ENCODE results near the gene AKAP7.

AKAP7 gene

DNA sequence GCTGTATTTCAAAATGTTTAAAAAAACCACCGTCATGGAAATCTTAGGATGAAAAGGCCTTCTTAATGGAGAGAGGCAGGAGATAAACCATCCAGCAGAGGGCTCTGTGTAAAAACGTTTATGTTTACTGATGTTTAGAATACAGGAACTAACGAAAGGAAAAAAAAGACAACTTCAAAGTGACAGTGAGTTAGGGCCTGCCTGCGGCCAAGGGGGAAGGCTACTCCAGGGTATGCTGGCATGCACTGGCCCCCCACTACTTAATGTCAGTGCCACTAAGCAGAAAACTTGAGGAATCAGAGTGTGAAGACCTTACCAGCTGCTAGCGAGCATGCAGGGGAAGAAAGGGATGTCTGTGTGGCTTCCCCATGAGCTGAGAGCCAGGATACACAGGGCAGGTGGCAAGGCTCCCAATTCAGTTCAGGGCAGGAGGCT, 47.7 kb downstream of the AKAP7 start:
- in situ Hi-C loops (cut with HindIII; ENCODE audit: low sequenced_read_pairs), result no loop called here
- TF ChIP-seq, protein P1, sequence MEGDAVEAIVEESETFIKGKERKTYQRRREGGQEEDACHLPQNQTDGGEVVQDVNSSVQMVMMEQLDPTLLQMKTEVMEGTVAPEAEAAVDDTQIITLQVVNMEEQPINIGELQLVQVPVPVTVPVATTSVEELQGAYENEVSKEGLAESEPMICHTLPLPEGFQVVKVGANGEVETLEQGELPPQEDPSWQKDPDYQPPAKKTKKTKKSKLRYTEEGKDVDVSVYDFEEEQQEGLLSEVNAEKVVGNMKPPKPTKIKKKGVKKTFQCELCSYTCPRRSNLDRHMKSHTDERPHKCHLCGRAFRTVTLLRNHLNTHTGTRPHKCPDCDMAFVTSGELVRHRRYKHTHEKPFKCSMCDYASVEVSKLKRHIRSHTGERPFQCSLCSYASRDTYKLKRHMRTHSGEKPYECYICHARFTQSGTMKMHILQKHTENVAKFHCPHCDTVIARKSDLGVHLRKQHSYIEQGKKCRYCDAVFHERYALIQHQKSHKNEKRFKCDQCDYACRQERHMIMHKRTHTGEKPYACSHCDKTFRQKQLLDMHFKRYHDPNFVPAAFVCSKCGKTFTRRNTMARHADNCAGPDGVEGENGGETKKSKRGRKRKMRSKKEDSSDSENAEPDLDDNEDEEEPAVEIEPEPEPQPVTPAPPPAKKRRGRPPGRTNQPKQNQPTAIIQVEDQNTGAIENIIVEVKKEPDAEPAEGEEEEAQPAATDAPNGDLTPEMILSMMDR (IDR thresholded peaks at IDR 0.05; ENCODE audit: low read depth, low read length, missing control alignments), result peak; percentile 62

DNA sequence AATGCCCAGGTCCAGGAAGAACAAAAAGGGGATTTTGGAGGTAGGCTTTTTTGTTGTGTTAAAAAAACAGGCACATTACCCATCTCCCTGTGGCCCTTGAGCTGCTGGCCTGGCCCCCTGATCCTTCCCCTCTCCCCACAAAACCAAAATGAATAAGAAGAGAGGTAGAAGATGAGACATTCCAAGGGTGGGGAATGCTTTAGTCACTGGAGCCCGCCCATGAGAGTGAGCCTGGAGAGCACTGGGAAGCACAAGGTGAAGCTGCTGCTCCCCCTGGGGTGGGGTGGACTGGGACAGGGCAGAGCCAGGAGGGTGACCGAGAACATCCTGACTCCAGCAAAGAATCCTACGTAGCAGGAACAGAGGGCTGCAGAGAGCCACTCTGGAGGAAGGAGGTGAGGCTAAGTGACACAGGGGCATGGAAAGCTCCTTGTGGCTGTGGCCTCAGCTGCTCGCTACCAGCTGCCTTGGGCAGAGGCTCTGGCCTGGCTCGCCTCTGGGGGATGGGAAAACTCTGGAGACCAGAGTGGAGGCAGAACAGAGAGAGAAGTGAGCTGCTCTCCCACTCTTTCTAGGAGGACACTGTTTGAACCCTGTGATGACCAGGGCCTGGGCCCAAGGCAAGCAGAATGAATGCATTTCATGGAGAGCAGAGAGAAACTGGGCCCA, 48.3 kb downstream of the AKAP7 start:
- DNase-seq (ENCODE audit: low read depth), result no peak
- H3K4me3 ChIP-seq (ENCODE audit: low read depth, low read length), result no peak overlapping the region
- TF ChIP-seq, protein P1 (IDR thresholded peaks at IDR 0.05; ENCODE audit: low read depth, low read length, missing control alignments), result no peak
- in situ Hi-C loops (cut with HindIII; ENCODE audit: low sequenced_read_pairs), result no loop called here

More for the DNA sequence above, 47.7 kb downstream of the AKAP7 start:
- DNase-seq (ENCODE audit: low read depth), result peak; percentile 15
- H3K4me3 ChIP-seq (ENCODE audit: low read depth, low read length), result no peak overlapping the region

GRCh38 chr6:131191590-131191989, 56.3 kb downstream of the AKAP7 start:
- DNase-seq (ENCODE audit: low read depth), result no peak
- in situ Hi-C loops (cut with HindIII; ENCODE audit: low sequenced_read_pairs), result no loop called here
- H3K4me3 ChIP-seq (ENCODE audit: low read depth, low read length), result no peak overlapping the region
- TF ChIP-seq, protein P1 (IDR thresholded peaks at IDR 0.05; ENCODE audit: low read depth, low read length, missing control alignments), result no peak

- in situ Hi-C loops (cut with HindIII; ENCODE audit: low sequenced_read_pairs), result no loop called here
- DNase-seq (ENCODE audit: low read depth), result no peak
- TF ChIP-seq, protein P1 (IDR thresholded peaks at IDR 0.05; ENCODE audit: low read depth, low read length, missing control alignments), result no peak
- H3K4me3 ChIP-seq (ENCODE audit: low read depth, low read length), result no peak overlapping the region
Measured at GRCh38 chr6:131197716-131198115, 62.4 kb downstream of the AKAP7 start.

GRCh38 chr6:131199568-131200272, 64.5 kb downstream of the AKAP7 start:
- DNase-seq (ENCODE audit: low read depth), result peak; percentile 70
- TF ChIP-seq, protein P1 (IDR thresholded peaks at IDR 0.05; ENCODE audit: low read depth, low read length, missing control alignments), result peak; percentile 89
- H3K4me3 ChIP-seq (ENCODE audit: low read depth, low read length), result no peak overlapping the region
- in situ Hi-C loops (cut with HindIII; ENCODE audit: low sequenced_read_pairs), result no loop called here

- no peak for DNase-seq (ENCODE audit: low read depth)
- in situ Hi-C loops (cut with HindIII; ENCODE audit: low sequenced_read_pairs), result no loop called here
- no peak overlapping the region for H3K4me3 ChIP-seq (ENCODE audit: low read depth, low read length)
- TF ChIP-seq, protein P1 (IDR thresholded peaks at IDR 0.05; ENCODE audit: low read depth, low read length, missing control alignments), result no peak
Measured at GRCh38 chr6:131205481-131206244, 70.4 kb downstream of the AKAP7 start.
